Vagina (tissue), 2 donors: ENCODE data around the gene XAGE2.

Experiments used
- CTCF ChIP-seq, 3 experiments: fragments of 450-650 bp in 2 of 3; fragments of 200-600 bp in 1 of 3; sonication (generic) in 1 of 3; IDR thresholded peaks; one replicate each; pipeline ENCODE4 v1.5.1; 2017 to 2019; ENCODE audit warnings: antibody characterized with exemption in 3 of 3, mild to moderate bottlenecking in 2 of 3, moderate library complexity in 2 of 3
- POLR2AphosphoS5 ChIP-seq, 2 donors: sonication (generic); formaldehyde crosslinking; IDR thresholded peaks; one replicate each; pipeline ENCODE4 v1.9.0; 2017; ENCODE audit warnings: antibody characterized with exemption in 2 of 2, mild to moderate bottlenecking in 2 of 2, low read depth in 1 of 2; ENCODE audit not compliant: insufficient read depth in 1 of 2

- no peak for TF ChIP-seq CTCF (IDR thresholded peaks at IDR 0.05)
- TF ChIP-seq POLR2AphosphoS5 (IDR thresholded peaks at IDR 0.05; ENCODE audit: insufficient read depth in 1 of 2, low read depth in 1 of 2): no peak
These were observed 19.1 kb upstream of the XAGE2 start for GRCh38 chrX:52349681-52350080.
